ENCODE results near the gene FAM210A.

DNA sequence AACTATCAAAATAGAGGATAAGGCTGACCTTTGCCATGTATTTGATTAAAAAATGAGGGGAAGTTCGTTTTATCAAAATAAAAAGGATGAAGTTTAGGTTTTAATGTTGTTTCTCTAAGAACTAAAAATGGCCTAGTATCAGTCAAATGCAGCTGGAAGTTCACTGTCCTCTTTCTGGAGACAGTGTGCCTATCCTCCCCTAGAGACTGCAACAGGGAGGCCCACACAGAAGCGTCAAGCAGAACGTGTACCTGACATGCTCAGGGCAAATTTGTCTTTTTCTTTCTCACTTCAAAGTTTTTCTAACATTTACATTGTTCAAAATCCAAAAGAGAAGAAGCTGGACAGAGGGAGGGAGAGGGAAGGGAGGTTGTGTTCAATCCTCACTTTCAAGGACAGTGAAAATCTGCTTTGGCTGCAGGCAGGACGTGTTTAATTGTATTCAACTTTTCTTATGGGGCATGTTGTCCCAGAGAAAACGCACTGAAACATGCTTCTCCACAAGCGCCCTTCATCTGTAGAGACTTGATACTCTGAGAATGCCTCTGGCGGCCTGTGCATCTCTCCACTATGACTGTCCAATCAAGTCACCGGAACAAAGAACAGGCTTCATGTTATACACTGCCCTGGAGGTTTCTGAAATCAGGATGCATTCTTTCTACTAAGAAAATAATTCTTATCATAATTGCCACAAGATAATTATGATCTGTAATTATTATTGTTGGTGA lies 65.1 kb downstream of the FAM210A start:
- TF ChIP-seq, protein P1, sequence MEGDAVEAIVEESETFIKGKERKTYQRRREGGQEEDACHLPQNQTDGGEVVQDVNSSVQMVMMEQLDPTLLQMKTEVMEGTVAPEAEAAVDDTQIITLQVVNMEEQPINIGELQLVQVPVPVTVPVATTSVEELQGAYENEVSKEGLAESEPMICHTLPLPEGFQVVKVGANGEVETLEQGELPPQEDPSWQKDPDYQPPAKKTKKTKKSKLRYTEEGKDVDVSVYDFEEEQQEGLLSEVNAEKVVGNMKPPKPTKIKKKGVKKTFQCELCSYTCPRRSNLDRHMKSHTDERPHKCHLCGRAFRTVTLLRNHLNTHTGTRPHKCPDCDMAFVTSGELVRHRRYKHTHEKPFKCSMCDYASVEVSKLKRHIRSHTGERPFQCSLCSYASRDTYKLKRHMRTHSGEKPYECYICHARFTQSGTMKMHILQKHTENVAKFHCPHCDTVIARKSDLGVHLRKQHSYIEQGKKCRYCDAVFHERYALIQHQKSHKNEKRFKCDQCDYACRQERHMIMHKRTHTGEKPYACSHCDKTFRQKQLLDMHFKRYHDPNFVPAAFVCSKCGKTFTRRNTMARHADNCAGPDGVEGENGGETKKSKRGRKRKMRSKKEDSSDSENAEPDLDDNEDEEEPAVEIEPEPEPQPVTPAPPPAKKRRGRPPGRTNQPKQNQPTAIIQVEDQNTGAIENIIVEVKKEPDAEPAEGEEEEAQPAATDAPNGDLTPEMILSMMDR (IDR thresholded peaks at IDR 0.05; ENCODE audit: low read length), result no peak
- no peak for TF ChIP-seq EZH2phosphoT487 (IDR thresholded peaks at IDR 0.05; ENCODE audit: low read length)
